ENCODE data around the gene ACTN4. TPM values are rescaled to one million over a fixed set of nuclear protein-coding genes. Genes with fewer than 3 reads are reported as not detected.

Gene ACTN4
- total and polyA plus RNA-seq, 2 of the 4 experiments (the other 2 are of a cell fraction): 541 to 659 TPM

DNA sequence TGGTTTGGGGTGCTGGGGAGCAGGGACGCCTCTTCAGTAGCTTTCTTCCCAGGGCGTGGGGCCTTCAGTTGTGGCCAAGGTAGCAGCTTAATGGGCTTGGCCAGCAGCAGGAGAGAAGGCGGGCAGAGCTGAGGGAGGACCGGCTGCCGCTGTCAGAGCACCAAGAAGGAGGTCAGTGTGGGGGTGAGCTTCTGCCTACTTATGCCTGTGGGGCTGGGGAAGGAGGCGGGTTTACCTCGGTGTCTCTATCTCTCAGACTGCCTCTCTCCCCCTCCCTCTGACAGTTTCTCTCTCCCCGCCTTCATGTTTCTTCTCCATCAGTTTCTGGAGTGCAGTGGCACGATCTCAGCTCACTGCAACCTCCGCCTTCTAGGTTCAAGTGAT, 96.8 kb downstream of the ACTN4 start, which contains the start of gene CAPN12:
Gene CAPN12, minus strand, starts transcription at position 177 of the 384 bp plus-strand sequence. CDS start 309 bp downstream, outside the sequence.
- no peak within 1 kb of the TSS for H3K9ac ChIP-seq (ENCODE audit: low read depth, low read length)
- no peak within 1 kb of the TSS for H3K27ac ChIP-seq (ENCODE audit: insufficient read depth, low read length)
- intact Hi-C loops (cut with micrococcal nuclease): no loop called here
- BruUV-seq (replicated peaks): no TSS peak
- H4K8ac ChIP-seq (ENCODE audit: low read depth in 2 of 2, low read length in 2 of 2): no peak within 1 kb of the TSS
- no peak within 1 kb of the TSS for H3K56ac ChIP-seq (ENCODE audit: extremely low read depth, insufficient read depth, low read length)
- no peak within 1 kb of the TSS for H2BK5ac ChIP-seq (ENCODE audit: low read depth, low read length, poor library complexity, severe bottlenecking)
- H3K9me3 ChIP-seq (ENCODE audit: control insufficient read depth, insufficient read depth, low read length): no peaks in the 10 kb centered on the region
- no peak for ATAC-seq (ENCODE audit: low read depth)
- H3K4ac ChIP-seq (ENCODE audit: low read depth, low read length): no peak within 1 kb of the TSS
- H2AK5ac ChIP-seq (ENCODE audit: low read depth, low read length): no peak within 1 kb of the TSS
- H4K5ac ChIP-seq (ENCODE audit: low read depth, low read length): no peak within 1 kb of the TSS
- in situ Hi-C loops (cut with MboI; ENCODE audit: low sequenced_read_pairs): loop anchor here (25.0 kb wide), 1 partner anchor 168 kb away; the partner anchor contains the start of gene CCER2
- H3K14ac ChIP-seq (replicated peaks; ENCODE audit: low read depth, low read length): no peak within 1 kb of the TSS
- H4K91ac ChIP-seq (ENCODE audit: insufficient read depth, low read depth, low read length): no peak within 1 kb of the TSS
- H3K23ac ChIP-seq (ENCODE audit: low read depth, low read length): no peak within 1 kb of the TSS
- H2AFZ ChIP-seq (replicated peaks; ENCODE audit: low read length, poor library complexity): no peak within 1 kb of the TSS
- DNase-seq: no peak
- TF ChIP-seq MXI1 (IDR thresholded peaks at IDR 0.05; ENCODE audit: borderline replicate concordance, low read depth, low read length) (no peak), BHLHE40 (IDR thresholded peaks at IDR 0.05; ENCODE audit: low read depth, low read length) (no peak), RCOR1 (IDR thresholded peaks at IDR 0.05; ENCODE audit: insufficient replicate concordance, low read length) (no peak), SMC3 (IDR thresholded peaks at IDR 0.05; ENCODE audit: low read depth, low read length) (no peak), MAFK (IDR thresholded peaks at IDR 0.05; ENCODE audit: low read depth, low read length) (no peak), RAD21 (IDR thresholded peaks at IDR 0.05; ENCODE audit: low read length) (no peak), MAZ (IDR thresholded peaks at IDR 0.05; ENCODE audit: borderline replicate concordance, low read depth, low read length) (no peak), NFE2L2 (IDR thresholded peaks at IDR 0.05; ENCODE audit: low read depth, low read length) (no peak)
- TF ChIP-seq, protein P1, sequence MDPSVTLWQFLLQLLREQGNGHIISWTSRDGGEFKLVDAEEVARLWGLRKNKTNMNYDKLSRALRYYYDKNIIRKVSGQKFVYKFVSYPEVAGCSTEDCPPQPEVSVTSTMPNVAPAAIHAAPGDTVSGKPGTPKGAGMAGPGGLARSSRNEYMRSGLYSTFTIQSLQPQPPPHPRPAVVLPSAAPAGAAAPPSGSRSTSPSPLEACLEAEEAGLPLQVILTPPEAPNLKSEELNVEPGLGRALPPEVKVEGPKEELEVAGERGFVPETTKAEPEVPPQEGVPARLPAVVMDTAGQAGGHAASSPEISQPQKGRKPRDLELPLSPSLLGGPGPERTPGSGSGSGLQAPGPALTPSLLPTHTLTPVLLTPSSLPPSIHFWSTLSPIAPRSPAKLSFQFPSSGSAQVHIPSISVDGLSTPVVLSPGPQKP (IDR thresholded peaks at IDR 0.05; ENCODE audit: borderline replicate concordance, low read depth, low read length): no peak
- H3K4me2 ChIP-seq (ENCODE audit: low read depth, low read length): no peak within 1 kb of the TSS
- POLR2A ChIA-PET (ENCODE audit: unreplicated experiment): no interaction called here
- H3K4me3 ChIP-seq (ENCODE audit: insufficient read depth, low read depth, low read length): no peak within 1 kb of the TSS
- H2BK120ac ChIP-seq (ENCODE audit: low read depth, low read length): no peak within 1 kb of the TSS
- no peak within 1 kb of the TSS for H2AK9ac ChIP-seq (replicated peaks; ENCODE audit: low read depth, low read length, poor library complexity)
- no peak within 1 kb of the TSS for H3K18ac ChIP-seq (ENCODE audit: low read depth, low read length)
- dilution Hi-C loops (cut with HindIII; ENCODE audit: low sequenced_read_pairs, unreplicated experiment): no loop called here
- H2BK15ac ChIP-seq (ENCODE audit: low read depth, low read length): no peak within 1 kb of the TSS
- H3K36me3 ChIP-seq (ENCODE audit: control insufficient read depth, insufficient read depth, low read length): no peaks in the 10 kb centered on the region
- H2BK20ac ChIP-seq (ENCODE audit: low read depth, low read length): no peak within 1 kb of the TSS
- no peaks in the 10 kb centered on the region for H3K4me1 ChIP-seq (ENCODE audit: control insufficient read depth, insufficient read depth, low read length)
- no peaks in the 10 kb centered on the region for H3K9me1 ChIP-seq (ENCODE audit: insufficient read depth, low read length)
- no peaks in the 10 kb centered on the region; the same call in 1 of the 2 replicates for H3K27me3 ChIP-seq (ENCODE audit: control insufficient read depth, insufficient read depth, low read length)
- WGBS, 2 experiments (ENCODE audit: extremely low coverage in 2 of 2, insufficient read length in 1 of 2): 86% methylated on average over 1 of the region's 10 CpGs; no CpG with 5 or more reads in 1 of the 2 experiments
- CTCF ChIA-PET: no interaction called here
- no peaks in the 10 kb centered on the region for H4K20me1 ChIP-seq (ENCODE audit: insufficient read depth, low read length)
- no peaks in the 10 kb centered on the region for H3K79me1 ChIP-seq (ENCODE audit: low read depth in 1 of 2, low read length in 2 of 2)

All from IMR-90 (cell line).